AG10803 (cell line): Measurements from ENCODE around the gene CTNNAL1.
"Not testable (repeated sequence)": the region's sequence is repeated elsewhere in the genome, so short reads cannot be mapped to it uniquely, and the experiment has no call there.

ENCODE experiments used
- DNase-seq: peaks from one replicate; pipeline ENCODE4 v3.0.0; 2010; ENCODE audit warnings: low read depth
- H3K4me3 ChIP-seq: 2 replicates; pipeline ENCODE4 v1.5.1; 2011; ENCODE audit warnings: mild to moderate bottlenecking, low read length, control low read depth
- TF ChIP-seq, protein P1 (sequence below): conservative IDR thresholded peaks from 2 replicates; pipeline ENCODE4 v1.5.1; 2011; ENCODE audit warnings: mild to moderate bottlenecking, low read length, control low read depth, inconsistent platforms

Gene CTNNAL1, protein sequence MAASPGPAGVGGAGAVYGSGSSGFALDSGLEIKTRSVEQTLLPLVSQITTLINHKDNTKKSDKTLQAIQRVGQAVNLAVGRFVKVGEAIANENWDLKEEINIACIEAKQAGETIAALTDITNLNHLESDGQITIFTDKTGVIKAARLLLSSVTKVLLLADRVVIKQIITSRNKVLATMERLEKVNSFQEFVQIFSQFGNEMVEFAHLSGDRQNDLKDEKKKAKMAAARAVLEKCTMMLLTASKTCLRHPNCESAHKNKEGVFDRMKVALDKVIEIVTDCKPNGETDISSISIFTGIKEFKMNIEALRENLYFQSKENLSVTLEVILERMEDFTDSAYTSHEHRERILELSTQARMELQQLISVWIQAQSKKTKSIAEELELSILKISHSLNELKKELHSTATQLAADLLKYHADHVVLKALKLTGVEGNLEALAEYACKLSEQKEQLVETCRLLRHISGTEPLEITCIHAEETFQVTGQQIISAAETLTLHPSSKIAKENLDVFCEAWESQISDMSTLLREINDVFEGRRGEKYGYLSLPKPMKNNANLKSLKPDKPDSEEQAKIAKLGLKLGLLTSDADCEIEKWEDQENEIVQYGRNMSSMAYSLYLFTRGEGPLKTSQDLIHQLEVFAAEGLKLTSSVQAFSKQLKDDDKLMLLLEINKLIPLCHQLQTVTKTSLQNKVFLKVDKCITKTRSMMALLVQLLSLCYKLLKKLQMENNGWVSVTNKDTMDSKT

DNA sequence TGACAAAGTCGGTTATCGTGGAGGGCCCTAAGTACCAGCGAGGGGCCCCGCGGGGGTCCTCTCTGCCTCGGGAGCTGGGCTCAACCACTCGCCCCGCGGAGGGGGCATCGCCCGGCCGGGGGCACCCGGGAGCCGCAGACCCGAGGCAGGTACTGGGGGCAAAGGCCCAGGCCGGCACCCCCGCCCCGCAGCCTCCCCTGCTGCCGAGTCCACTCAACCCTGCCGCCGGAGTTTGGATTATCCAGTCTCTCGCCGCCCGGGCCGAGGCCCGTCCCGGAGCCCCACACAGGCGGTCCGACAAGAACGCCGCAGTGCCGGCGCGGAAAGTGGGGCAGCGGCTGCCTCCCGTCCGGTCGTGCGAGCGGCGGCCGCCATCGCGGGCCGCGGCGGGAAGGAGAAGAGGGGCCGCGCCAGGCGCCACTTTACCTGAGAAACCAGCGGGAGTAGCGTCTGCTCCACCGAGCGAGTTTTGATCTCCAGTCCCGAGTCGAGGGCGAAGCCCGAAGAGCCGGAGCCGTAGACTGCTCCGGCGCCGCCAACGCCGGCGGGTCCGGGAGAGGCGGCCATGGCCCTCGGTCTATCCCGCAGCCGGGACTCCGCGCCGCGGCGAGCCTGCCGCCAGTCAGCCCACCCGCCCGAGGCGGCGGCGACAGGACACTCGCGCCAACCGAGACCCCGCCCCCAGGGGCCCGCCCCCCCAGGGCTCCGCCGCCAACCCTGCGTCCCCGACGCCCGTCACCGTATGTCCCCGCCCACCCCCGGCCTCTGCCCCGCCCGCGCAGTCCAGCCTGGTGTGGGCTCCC lies at the start of gene CTNNAL1:
Gene CTNNAL1, minus strand, starts transcription at position 624 of the 803 bp plus-strand sequence. Its CDS starts 57 bp downstream, at position 567.
- DNase-seq, result peak; percentile 86
- peak within 1 kb of the TSS; percentile 74 for H3K4me3 ChIP-seq
- TF ChIP-seq, protein P1, sequence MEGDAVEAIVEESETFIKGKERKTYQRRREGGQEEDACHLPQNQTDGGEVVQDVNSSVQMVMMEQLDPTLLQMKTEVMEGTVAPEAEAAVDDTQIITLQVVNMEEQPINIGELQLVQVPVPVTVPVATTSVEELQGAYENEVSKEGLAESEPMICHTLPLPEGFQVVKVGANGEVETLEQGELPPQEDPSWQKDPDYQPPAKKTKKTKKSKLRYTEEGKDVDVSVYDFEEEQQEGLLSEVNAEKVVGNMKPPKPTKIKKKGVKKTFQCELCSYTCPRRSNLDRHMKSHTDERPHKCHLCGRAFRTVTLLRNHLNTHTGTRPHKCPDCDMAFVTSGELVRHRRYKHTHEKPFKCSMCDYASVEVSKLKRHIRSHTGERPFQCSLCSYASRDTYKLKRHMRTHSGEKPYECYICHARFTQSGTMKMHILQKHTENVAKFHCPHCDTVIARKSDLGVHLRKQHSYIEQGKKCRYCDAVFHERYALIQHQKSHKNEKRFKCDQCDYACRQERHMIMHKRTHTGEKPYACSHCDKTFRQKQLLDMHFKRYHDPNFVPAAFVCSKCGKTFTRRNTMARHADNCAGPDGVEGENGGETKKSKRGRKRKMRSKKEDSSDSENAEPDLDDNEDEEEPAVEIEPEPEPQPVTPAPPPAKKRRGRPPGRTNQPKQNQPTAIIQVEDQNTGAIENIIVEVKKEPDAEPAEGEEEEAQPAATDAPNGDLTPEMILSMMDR, result no peak

DNA sequence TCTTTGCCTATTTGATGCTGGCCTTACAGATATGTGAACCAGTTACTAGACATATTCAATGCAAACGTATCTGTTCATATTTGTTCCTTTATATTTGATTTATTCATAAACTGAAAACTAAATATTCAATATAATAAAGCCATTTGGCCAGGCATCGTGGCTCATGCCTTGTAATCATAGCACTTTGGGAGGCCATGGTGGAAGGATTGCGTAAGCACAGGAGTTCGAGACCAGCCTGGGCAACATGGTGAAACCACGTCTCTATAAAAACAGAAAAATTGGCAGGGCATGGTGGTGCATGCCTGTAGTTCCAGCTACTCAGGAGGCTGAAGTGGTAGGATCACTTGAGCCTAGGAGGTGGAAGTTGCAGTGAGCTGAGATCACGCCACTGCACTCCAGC lies 49.2 kb upstream of the CTNNAL1 start:
- H3K4me3 ChIP-seq, result no peak overlapping the region
- TF ChIP-seq, protein P1, result no peak
- DNase-seq, result peak; percentile 6

DNA sequence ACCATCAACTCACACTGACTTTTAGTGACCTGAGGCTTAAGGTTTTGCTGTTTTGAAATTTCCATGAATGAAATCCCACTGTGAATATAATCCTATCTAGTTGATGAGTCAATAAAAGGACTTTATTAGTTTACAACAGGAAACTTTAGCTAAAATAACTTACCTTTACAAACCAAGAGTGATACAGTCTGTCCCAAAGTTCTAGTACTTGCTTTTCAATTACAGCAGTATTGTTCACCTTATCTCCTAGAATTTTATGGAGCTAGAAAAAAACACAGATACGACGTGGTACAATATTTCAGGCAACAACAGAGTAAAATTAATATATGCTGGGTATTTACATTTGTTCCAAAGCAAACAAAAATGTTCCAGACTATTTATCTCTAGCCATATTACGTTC lies 46.9 kb upstream of the CTNNAL1 start:
- H3K4me3 ChIP-seq, result no peak overlapping the region
- TF ChIP-seq, protein P1, result no peak
- no peak for DNase-seq

DNA sequence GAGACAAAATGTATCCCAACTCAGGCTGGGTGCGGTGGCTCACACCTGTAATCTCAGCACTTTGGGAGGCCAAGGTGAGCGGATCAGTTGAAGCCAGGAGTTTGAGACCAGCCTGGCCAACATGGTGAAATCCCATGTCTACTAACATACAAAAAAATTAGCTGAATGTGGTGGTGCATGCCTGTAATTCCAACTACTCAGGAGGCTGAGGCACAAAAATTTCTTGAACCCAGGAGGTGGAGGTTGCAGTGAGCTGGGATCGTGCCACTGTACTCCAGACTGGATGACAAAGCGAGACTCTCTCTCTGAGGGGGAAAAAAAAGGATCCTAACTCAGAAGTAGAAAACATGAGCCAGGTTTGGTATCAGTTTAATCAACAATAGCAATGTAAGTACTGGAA lies 39.8 kb upstream of the CTNNAL1 start:
- DNase-seq, result peak; percentile 20

DNA sequence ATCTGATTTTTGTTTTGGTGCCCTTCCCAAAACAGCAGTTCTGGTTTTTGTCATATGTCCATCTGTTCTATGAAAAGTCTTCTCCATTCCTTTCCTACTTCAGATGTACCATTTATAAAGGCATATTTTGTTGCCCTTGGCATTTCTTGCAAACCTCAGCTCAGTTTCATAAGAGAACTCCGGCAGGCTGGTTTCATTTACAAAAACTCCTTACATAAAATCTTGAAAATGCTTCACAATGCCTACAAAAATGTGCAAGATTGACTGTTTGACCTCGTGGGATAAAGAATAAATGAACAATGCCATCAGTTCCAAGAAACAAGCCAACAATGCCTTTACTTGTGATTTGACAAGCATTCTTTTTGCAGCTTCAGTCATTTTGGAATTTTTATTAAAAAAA lies 39.1 kb upstream of the CTNNAL1 start:
- TF ChIP-seq, protein P1, result no peak

More for the DNA sequence above, 39.8 kb upstream of the CTNNAL1 start:
- not testable (repeated sequence) for H3K4me3 ChIP-seq

DNA sequence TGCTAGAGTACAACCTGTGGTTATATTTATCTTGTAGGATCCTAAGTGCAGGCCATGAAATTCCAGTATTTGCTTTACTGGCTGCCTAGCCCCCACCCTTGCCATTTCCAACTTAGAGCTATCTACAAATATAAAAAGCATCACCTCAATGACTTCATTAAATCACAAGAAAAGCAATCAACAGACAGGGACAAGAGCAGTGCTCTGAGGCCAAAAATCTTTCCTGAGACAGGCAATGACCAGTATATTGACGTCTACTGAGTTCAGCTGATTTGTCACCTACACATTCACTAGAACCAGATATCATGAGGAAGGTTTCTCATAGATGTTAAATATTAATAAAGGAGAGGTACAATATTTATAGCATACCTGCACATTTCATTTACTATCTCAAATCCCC lies 38.4 kb upstream of the CTNNAL1 start:
- H3K4me3 ChIP-seq, result no peak overlapping the region
- TF ChIP-seq, protein P1, result no peak
- no peak for DNase-seq

More for the DNA sequence above, 39.1 kb upstream of the CTNNAL1 start:
- H3K4me3 ChIP-seq, result no peak overlapping the region
- DNase-seq, result peak; percentile 82

DNA sequence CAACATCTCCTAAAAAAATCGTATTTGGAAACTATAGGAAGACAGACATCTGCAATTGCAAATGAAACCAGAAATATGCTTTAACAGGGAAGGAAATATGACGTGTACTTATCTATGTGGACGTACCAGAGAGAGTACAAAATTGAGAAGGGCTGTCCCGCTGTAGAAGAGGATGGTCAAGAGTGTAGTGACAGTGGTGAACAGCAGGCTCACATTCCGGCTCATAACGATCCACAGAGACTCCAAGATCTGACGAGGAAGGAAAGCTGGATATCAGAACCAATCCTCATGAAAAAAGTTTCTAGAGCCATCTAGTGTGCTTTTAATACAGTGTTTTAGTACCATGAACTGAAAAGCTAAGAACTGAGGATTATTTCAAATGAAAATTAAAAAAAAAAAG lies 37.1 kb upstream of the CTNNAL1 start:
- H3K4me3 ChIP-seq, result no peak overlapping the region

More for the DNA sequence above, 37.1 kb upstream of the CTNNAL1 start:
- TF ChIP-seq, protein P1, result no peak
- DNase-seq, result no peak
